Rectal smooth muscle tissue (tissue), 1 donor: ENCODE results near the gene RXRA.

Source experiments
- H3K27ac ChIP-seq: one replicate; pipeline ENCODE4 v1.7.0; 2013; ENCODE audit warnings: low read depth, low read length, inconsistent platforms
- H3K27me3 ChIP-seq: one replicate; pipeline ENCODE4 v1.7.0; 2013; ENCODE audit warnings: low read length; ENCODE audit not compliant: control insufficient read depth, insufficient read depth
- H3K36me3 ChIP-seq: one replicate; pipeline ENCODE4 v1.7.0; 2013; ENCODE audit warnings: low read length; ENCODE audit not compliant: control insufficient read depth, insufficient read depth
- H3K4me1 ChIP-seq: one replicate; pipeline ENCODE4 v1.7.0; 2013; ENCODE audit warnings: low read length; ENCODE audit not compliant: control insufficient read depth, insufficient read depth
- H3K4me3 ChIP-seq: one replicate; pipeline ENCODE4 v1.7.0; 2013; ENCODE audit warnings: low read length
- H3K9ac ChIP-seq: one replicate; pipeline ENCODE4 v1.7.0; 2013; ENCODE audit warnings: low read length

RXRA gene

GRCh38 chr9:134386951-134387831 is 60.9 kb downstream of the RXRA start:
- Histone ChIP-seq H3K4me1 (peaks cover 28% of the 10 kb centered on the region), H3K27me3 (no peaks in the 10 kb centered on the region), H3K4me3 (no peak overlapping the region), H3K9ac (no peak overlapping the region), H3K36me3 (no peaks in the 10 kb centered on the region), H3K27ac (peak overlapping the region; percentile 86)

- no peaks in the 10 kb centered on the region for H3K36me3 ChIP-seq
- H3K27me3 ChIP-seq = no peaks in the 10 kb centered on the region
- H3K4me3 ChIP-seq = no peak overlapping the region
- peaks cover 26% of the 10 kb centered on the region for H3K4me1 ChIP-seq
- no peak overlapping the region for H3K27ac ChIP-seq
- H3K9ac ChIP-seq = no peak overlapping the region
Observed at GRCh38 chr9:134388289-134388808, 62.1 kb downstream of the RXRA start.

- Histone ChIP-seq H3K4me1 (peaks cover 26% of the 10 kb centered on the region), H3K36me3 (no peaks in the 10 kb centered on the region), H3K27ac (no peak overlapping the region), H3K9ac (no peak overlapping the region), H3K4me3 (no peak overlapping the region), H3K27me3 (no peaks in the 10 kb centered on the region)
Observed at GRCh38 chr9:134388976-134389375, 62.7 kb downstream of the RXRA start.

GRCh38 chr9:134389642-134390041 is 63.4 kb downstream of the RXRA start:
- Histone ChIP-seq H3K9ac (no peak overlapping the region), H3K4me1 (peaks cover 26% of the 10 kb centered on the region), H3K27ac (no peak overlapping the region), H3K4me3 (no peak overlapping the region), H3K27me3 (no peaks in the 10 kb centered on the region), H3K36me3 (no peaks in the 10 kb centered on the region)

DNA sequence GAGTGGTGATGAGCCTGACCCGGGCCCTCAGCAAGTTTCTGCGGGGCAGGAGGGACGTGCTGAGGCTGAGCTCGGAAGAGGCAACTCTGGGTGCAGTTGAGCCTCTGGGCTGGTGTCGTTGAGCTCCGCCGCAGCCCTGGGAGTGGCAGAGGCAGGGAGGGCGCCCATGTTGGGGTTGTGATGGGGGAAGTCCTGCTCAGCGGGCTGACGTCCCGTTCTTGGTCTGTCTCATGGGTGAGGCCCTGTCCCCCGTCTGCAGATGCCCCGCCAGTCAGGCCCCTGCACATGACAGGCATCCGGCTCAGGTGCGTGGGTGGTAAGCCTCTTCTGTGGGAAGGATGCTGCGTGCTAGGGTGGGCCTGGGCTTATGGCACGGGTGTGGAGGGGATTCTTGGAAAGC is 64.3 kb downstream of the RXRA start:
- H3K4me1 ChIP-seq = peaks cover 23% of the 10 kb centered on the region

GRCh38 chr9:134390947-134391318 is 64.7 kb downstream of the RXRA start:
- Histone ChIP-seq H3K27ac (no peak overlapping the region), H3K4me1 (peaks cover 23% of the 10 kb centered on the region), H3K27me3 (no peaks in the 10 kb centered on the region), H3K9ac (no peak overlapping the region), H3K4me3 (no peak overlapping the region), H3K36me3 (no peaks in the 10 kb centered on the region)

More for the DNA sequence above, 64.3 kb downstream of the RXRA start:
- H3K4me3 ChIP-seq = no peak overlapping the region
- H3K27me3 ChIP-seq = no peaks in the 10 kb centered on the region
- H3K9ac ChIP-seq = no peak overlapping the region
- H3K36me3 ChIP-seq = no peaks in the 10 kb centered on the region
- no peak overlapping the region for H3K27ac ChIP-seq

- Histone ChIP-seq H3K9ac (no peak overlapping the region), H3K4me1 (peaks cover 20% of the 10 kb centered on the region), H3K27me3 (no peaks in the 10 kb centered on the region), H3K27ac (no peak overlapping the region), H3K4me3 (peak overlapping the region; percentile 9), H3K36me3 (no peaks in the 10 kb centered on the region)
Observed at GRCh38 chr9:134391319-134392231, 65.3 kb downstream of the RXRA start.

- H3K27me3 ChIP-seq = no peaks in the 10 kb centered on the region
- H3K4me3 ChIP-seq = no peak overlapping the region
- no peaks in the 10 kb centered on the region for H3K36me3 ChIP-seq
- no peak overlapping the region for H3K9ac ChIP-seq
- no peak overlapping the region for H3K27ac ChIP-seq
- peaks cover 8% of the 10 kb centered on the region for H3K4me1 ChIP-seq
Observed at GRCh38 chr9:134392900-134393299, 66.6 kb downstream of the RXRA start.

DNA sequence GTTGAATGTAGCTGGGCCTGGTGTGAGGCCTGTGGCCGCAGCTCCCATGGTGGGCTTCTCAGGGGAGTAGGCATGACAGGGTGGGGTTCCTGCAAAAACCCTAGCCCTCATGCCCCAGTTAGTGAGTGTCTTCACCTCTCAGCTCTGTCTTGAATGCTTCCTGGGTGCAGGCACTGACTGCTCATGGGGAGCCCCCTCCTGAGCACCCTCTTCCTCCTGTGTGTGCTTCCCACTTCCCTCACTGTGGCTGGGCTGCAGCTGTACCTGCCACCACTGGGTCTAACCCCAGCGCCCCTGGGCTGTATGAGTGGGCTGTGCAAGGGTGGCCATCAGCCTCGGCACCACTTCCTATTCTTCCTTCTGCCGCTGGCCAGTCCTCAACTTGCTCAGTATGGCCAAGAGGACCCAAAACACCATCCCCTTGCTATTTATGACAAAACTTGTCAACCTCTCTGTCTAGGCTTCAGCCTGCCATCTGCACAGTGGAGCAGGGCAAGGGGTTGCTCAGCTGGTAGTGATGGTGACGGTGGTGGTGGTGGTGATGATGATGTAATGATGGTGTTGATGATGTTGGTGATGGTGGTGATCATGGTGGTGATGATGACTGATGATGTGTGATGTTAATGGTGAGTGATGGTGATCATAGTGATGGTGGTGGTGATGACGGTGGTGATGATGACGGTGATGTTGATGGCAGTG is 67.5 kb downstream of the RXRA start:
- Histone ChIP-seq H3K27ac (no peak overlapping the region), H3K27me3 (no peaks in the 10 kb centered on the region), H3K36me3 (no peaks in the 10 kb centered on the region), H3K9ac (no peak overlapping the region), H3K4me1 (peaks cover 4% of the 10 kb centered on the region), H3K4me3 (no peak overlapping the region)

- Histone ChIP-seq H3K27ac (no peak overlapping the region), H3K36me3 (no peaks in the 10 kb centered on the region), H3K4me1 (peaks cover under 1% of the 10 kb centered on the region), H3K27me3 (no peaks in the 10 kb centered on the region), H3K4me3 (no peak overlapping the region), H3K9ac (no peak overlapping the region)
Observed at GRCh38 chr9:134395002-134395517, 68.8 kb downstream of the RXRA start.

DNA sequence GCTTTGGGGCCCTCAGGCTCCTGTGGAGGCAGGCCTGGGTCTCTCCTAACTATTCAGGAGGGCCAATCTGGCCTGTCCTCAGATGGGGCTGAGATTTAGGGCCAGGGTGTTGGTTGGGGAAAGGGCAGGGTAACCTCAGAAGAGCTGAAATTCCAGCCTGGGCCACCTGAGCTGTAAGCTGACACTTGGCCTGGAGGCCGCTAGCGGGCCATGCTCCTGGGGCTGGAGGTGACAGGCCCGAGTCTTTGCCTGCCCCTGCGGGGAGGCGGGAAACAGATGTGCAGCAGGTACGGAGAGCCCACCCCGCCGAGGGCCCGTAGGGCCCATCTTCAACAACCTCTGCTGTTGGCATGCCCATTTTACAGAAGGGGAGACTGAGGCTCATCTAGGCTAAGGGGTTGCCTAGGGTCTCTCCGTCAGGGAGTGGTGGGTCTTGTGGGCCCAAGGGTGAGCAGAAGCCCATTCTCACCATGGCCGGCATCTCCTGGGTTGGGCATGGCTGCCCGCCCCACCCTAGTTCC is 69.5 kb downstream of the RXRA start:
- H3K9ac ChIP-seq = no peak overlapping the region
- H3K27me3 ChIP-seq = no peaks in the 10 kb centered on the region
- peak overlapping the region; percentile 4 for H3K4me3 ChIP-seq
- H3K4me1 ChIP-seq = no peaks in the 10 kb centered on the region
- no peak overlapping the region for H3K27ac ChIP-seq
- H3K36me3 ChIP-seq = no peaks in the 10 kb centered on the region
